H1 (cell line): ENCODE measurements around the gene PARD3. TPM values are rescaled to one million over a fixed set of nuclear protein-coding genes. Genes with fewer than 3 reads are reported as not detected.

Experiments used
- CTCF ChIA-PET: fragments of 300-600 bp; sonication (Branson Sonifier 250); formaldehyde crosslinking; loops from one replicate; lab custom pipeline; 2021; ENCODE audit not compliant: partially characterized antibody; lab: Charles Lee
- POLR2A ChIA-PET: fragments of 300-600 bp; sonication (Branson Sonifier 250); formaldehyde crosslinking; loops from one replicate; lab custom pipeline; 2021; ENCODE audit warnings: inconsistent platforms; ENCODE audit not compliant: partially characterized antibody; lab: Charles Lee
- DNase-seq, 2 experiments: peaks; one replicate each; pipeline versions ENCODE4 v3.0.0 to v3.0.0-alpha.2; 2010 to 2022; ENCODE audit warnings: low spot score in 2 of 2, low read depth in 1 of 2, mixed read lengths in 1 of 2
- FAIRE-seq: peaks from 2 replicates; lab custom pipeline; 2011; peaks lifted over from hg19 to GRCh38; lab: Jason Lieb, UNC
- H2AFZ ChIP-seq: 2 replicates; pipeline ENCODE4 v1.8.1; 2012; ENCODE audit warnings: low read length, inconsistent platforms
- H2AK5ac ChIP-seq: 2 replicates; pipeline ENCODE4 v1.6.1; 2013; ENCODE audit warnings: low read depth, low read length
- H2BK120ac ChIP-seq: replicated peaks from 2 replicates; pipeline ENCODE3; 2013; ENCODE audit warnings: low read depth, low read length, inconsistent platforms
- H2BK12ac ChIP-seq: 2 replicates; pipeline ENCODE4 v1.6.1; 2013; ENCODE audit warnings: low read depth, low read length
- H2BK15ac ChIP-seq: 2 replicates; pipeline ENCODE4 v1.6.1; 2013; ENCODE audit warnings: low read length
- H2BK20ac ChIP-seq: 2 replicates; pipeline ENCODE4 v1.6.1; 2013; ENCODE audit warnings: low read length
- H2BK5ac ChIP-seq: 2 replicates; pipeline ENCODE4 v1.6.1; 2013; ENCODE audit warnings: low read depth, low read length
- H3K14ac ChIP-seq: 2 replicates; pipeline ENCODE4 v1.6.1; 2013; ENCODE audit warnings: inconsistent platforms; ENCODE audit not compliant: insufficient read length
- H3K18ac ChIP-seq: 2 replicates; pipeline ENCODE4 v1.6.1; 2013; ENCODE audit warnings: low read length; ENCODE audit errors: extremely low read depth
- H3K23ac ChIP-seq: 2 replicates; pipeline ENCODE4 v1.6.1; 2013; ENCODE audit warnings: inconsistent platforms; ENCODE audit not compliant: insufficient read length
- H3K23me2 ChIP-seq: 2 replicates; pipeline ENCODE4 v1.6.1; 2013; ENCODE audit warnings: low read depth, low read length
- H3K27ac ChIP-seq: 2 replicates; pipeline ENCODE4 v1.6.1; 2011; ENCODE audit warnings: low read depth, low read length, inconsistent platforms
- H3K27me3 ChIP-seq, 4 experiments: replicated peaks in 1 of 4; 1 replicate in 1 of 4; 2 replicates in 3 of 4; pipeline versions ENCODE4 v1.6.1 to v1.8.1; 2011 to 2013; ENCODE audit warnings: low read length in 3 of 4, mild to moderate bottlenecking in 3 of 4, inconsistent platforms in 2 of 4, mixed read lengths in 2 of 4, moderate library complexity in 1 of 4; ENCODE audit not compliant: control insufficient read depth in 3 of 4, insufficient read depth in 3 of 4; ENCODE audit errors: extremely low read depth in 1 of 4
- H3K36me3 ChIP-seq, 4 experiments: 2 replicates each; pipeline versions ENCODE4 v1.6.1 to v1.8.1; 2011 to 2013; ENCODE audit warnings: mild to moderate bottlenecking in 4 of 4, low read length in 3 of 4, moderate library complexity in 2 of 4, control low read depth in 1 of 4, inconsistent platforms in 1 of 4; ENCODE audit not compliant: insufficient read depth in 4 of 4, control insufficient read depth in 2 of 4
- H3K4ac ChIP-seq: replicated peaks from 2 replicates; pipeline ENCODE3; 2013; ENCODE audit warnings: low read length, low read depth, mixed read lengths, inconsistent platforms; ENCODE audit not compliant: insufficient read length
- H3K4me1 ChIP-seq, 4 experiments: replicated peaks in 1 of 4; 1 replicate in 1 of 4; 2 replicates in 3 of 4; pipeline versions ENCODE4 v1.6.1 to v1.8.1; 2011 to 2013; ENCODE audit warnings: low read length in 3 of 4, inconsistent platforms in 2 of 4, mixed read lengths in 1 of 4; ENCODE audit not compliant: insufficient read depth in 4 of 4, control insufficient read depth in 3 of 4
- H3K4me2 ChIP-seq, 2 experiments: 2 replicates each; pipeline versions ENCODE4 v1.6.1 to v1.8.1; 2011 to 2013; ENCODE audit warnings: low read depth in 2 of 2, low read length in 2 of 2, control low read depth in 1 of 2, inconsistent platforms in 1 of 2, mild to moderate bottlenecking in 1 of 2; ENCODE audit not compliant: insufficient read depth in 1 of 2
- H3K4me3 ChIP-seq, 4 experiments: fragments of 200-600, 300-600 bp in 1 of 4; sonication (generic), shearing (Covaris generic), sonication (Bioruptor Twin) in 1 of 4; 2 replicates each; pipeline versions ENCODE4 v1.5.1 to v1.8.1; 2011 to 2016; ENCODE audit warnings: low read length in 4 of 4, low read depth in 3 of 4, control low read depth in 2 of 4, inconsistent platforms in 2 of 4, mild to moderate bottlenecking in 2 of 4, mixed read lengths in 1 of 4, moderate library complexity in 1 of 4; ENCODE audit not compliant: insufficient read depth in 2 of 4; ENCODE audit errors: extremely low read depth in 1 of 4
- H3K56ac ChIP-seq: replicated peaks from 2 replicates; pipeline ENCODE3; 2013; ENCODE audit warnings: low read depth, mild to moderate bottlenecking, mixed read lengths, low read length, inconsistent platforms; ENCODE audit not compliant: insufficient read length
- H3K79me1 ChIP-seq: 2 replicates; pipeline ENCODE4 v1.6.1; 2013; ENCODE audit warnings: low read depth, low read length, control low read depth
- H3K79me2 ChIP-seq, 2 experiments: 2 replicates each; pipeline versions ENCODE4 v1.6.1 to v1.8.1; 2012 to 2013; ENCODE audit warnings: low read length in 2 of 2, mild to moderate bottlenecking in 2 of 2, inconsistent platforms in 1 of 2; ENCODE audit not compliant: insufficient read depth in 2 of 2, control insufficient read depth in 1 of 2
- H3K9ac ChIP-seq, 4 experiments: replicated peaks in 1 of 4; 1 replicate in 1 of 4; 2 replicates in 3 of 4; pipeline versions ENCODE4 v1.6.1 to v1.8.1; 2011 to 2013; ENCODE audit warnings: low read depth in 3 of 4, low read length in 3 of 4, control low read depth in 2 of 4, mild to moderate bottlenecking in 2 of 4, moderate library complexity in 2 of 4, inconsistent platforms in 1 of 4; ENCODE audit errors: extremely low read depth in 1 of 4
- H3K9me3 ChIP-seq, 2 experiments: 2 replicates each; pipeline versions ENCODE4 v1.6.1 to v1.8.1; 2012 to 2013; ENCODE audit warnings: mild to moderate bottlenecking in 2 of 2, moderate library complexity in 2 of 2, control low read depth in 1 of 2, inconsistent platforms in 1 of 2, low read depth in 1 of 2, low read length in 1 of 2, mixed read lengths in 1 of 2; ENCODE audit not compliant: insufficient read depth in 2 of 2
- H4K20me1 ChIP-seq, 2 experiments: replicated peaks in 1 of 2; 2 replicates each; pipeline versions ENCODE3 to v1.8.1; 2011 to 2013; ENCODE audit warnings: inconsistent platforms in 2 of 2, low read length in 2 of 2, mild to moderate bottlenecking in 1 of 2; ENCODE audit not compliant: insufficient read depth in 2 of 2, control insufficient read depth in 1 of 2
- H4K5ac ChIP-seq: 2 replicates; pipeline ENCODE4 v1.6.1; 2013; ENCODE audit warnings: low read length, low read depth, mixed read lengths, inconsistent platforms; ENCODE audit not compliant: insufficient read length
- H4K8ac ChIP-seq: 2 replicates; pipeline ENCODE4 v1.8.0; 2013; ENCODE audit warnings: mild to moderate bottlenecking, moderate library complexity, low read length, inconsistent platforms; ENCODE audit not compliant: insufficient read depth; ENCODE audit errors: extremely low read depth
- H4K91ac ChIP-seq: replicated peaks from 2 replicates; pipeline ENCODE3; 2013; ENCODE audit warnings: low read length, mixed read lengths, inconsistent platforms; ENCODE audit not compliant: insufficient read length
- CREB1 ChIP-seq: IDR thresholded peaks from 2 replicates; pipeline ENCODE4 v1.6.1; 2012; ENCODE audit warnings: inconsistent platforms
- KDM4A ChIP-seq: IDR thresholded peaks from one replicate; pipeline ENCODE4 v1.7.1; 2012; ENCODE audit warnings: low read depth, mild to moderate bottlenecking, moderate library complexity, low read length, inconsistent platforms; ENCODE audit not compliant: severe bottlenecking
- NANOG ChIP-seq: IDR thresholded peaks from 2 replicates; pipeline ENCODE4 v1.6.1; 2011; ENCODE audit warnings: low read length, low read depth, mild to moderate bottlenecking, inconsistent platforms; ENCODE audit not compliant: insufficient read depth, poor library complexity, severe bottlenecking
- POLR2A ChIP-seq, 2 experiments: IDR thresholded peaks; 1 replicate in 1 of 2; 2 replicates in 1 of 2; pipeline ENCODE4 v1.6.1; 2011; ENCODE audit warnings: low read depth in 2 of 2, low read length in 2 of 2, mild to moderate bottlenecking in 2 of 2; ENCODE audit errors: control extremely low read depth in 1 of 2
- RAD21 ChIP-seq, 2 experiments: IDR thresholded peaks in 1 of 2; conservative IDR thresholded peaks in 1 of 2; 2 replicates each; pipeline ENCODE4 v1.6.1; 2011; ENCODE audit warnings: low read depth in 2 of 2, low read length in 2 of 2, improper control_type of control experiment in 1 of 2, inconsistent platforms in 1 of 2, mild to moderate bottlenecking in 1 of 2, moderate library complexity in 1 of 2
- SIN3A ChIP-seq, 2 experiments: IDR thresholded peaks in 1 of 2; conservative IDR thresholded peaks in 1 of 2; 2 replicates each; pipeline ENCODE4 v1.6.1; 2011 to 2012; ENCODE audit warnings: low read length in 2 of 2, improper control_type of control experiment in 1 of 2, low read depth in 1 of 2, mild to moderate bottlenecking in 1 of 2
- SP1 ChIP-seq: IDR thresholded peaks from 2 replicates; pipeline ENCODE4 v1.6.1; 2011; ENCODE audit warnings: low read depth, low read length
- SUZ12 ChIP-seq: fragments of 200-600 bp; sonication (generic); IDR thresholded peaks from 2 replicates; pipeline ENCODE4 v1.6.1; 2012; ENCODE audit warnings: mild to moderate bottlenecking, inconsistent platforms, low read length, moderate library complexity, mixed read lengths
- TEAD4 ChIP-seq: IDR thresholded peaks from 2 replicates; pipeline ENCODE4 v1.6.1; 2012; ENCODE audit warnings: low read depth, low read length, inconsistent platforms, mixed read lengths
- YY1 ChIP-seq: IDR thresholded peaks from 2 replicates; pipeline ENCODE4 v1.6.1; 2011; ENCODE audit warnings: low read depth, mild to moderate bottlenecking, low read length
- WGBS, 2 experiments: shearing (Covaris generic) in 1 of 2; methylation state at CpG; one replicate each; pipeline versions ENCODE4 v1.1.6 to v1.1.7; 2013 to 2015; ENCODE audit warnings: low lambda C conversion rate in 2 of 2, mixed read lengths in 2 of 2, inconsistent platforms in 1 of 2, low coverage in 1 of 2, missing lambda C conversion rate in 1 of 2; ENCODE audit not compliant: insufficient replicate concordance in 2 of 2, insufficient coverage in 1 of 2, insufficient read length in 1 of 2; ENCODE audit errors: extremely low coverage in 1 of 2, missing lambda C conversion rate in 1 of 2; 5-methylcytosine and 5-hydroxymethylcytosine counted together
- polyA plus RNA-seq, 7 experiments: library from polyadenylated mRNA; depleted of rRNA in 3 of 7; stranded (reverse) in 5 of 7; unstranded in 2 of 7; fragments of >200 nt in 5 of 7; fragments of 200-250 nt in 2 of 7; gene quantifications; 1 replicate in 5 of 7; 2 replicates in 1 of 7; 4 replicates in 1 of 7; pipeline versions ENCODE4 v1.2.1 to v1.2.3, GENCODE V29; 2011 to 2013; ENCODE audit warnings: missing spikeins in 2 of 7, mixed read lengths in 2 of 7
- total RNA-seq: library from RNA; stranded (reverse); fragmentation: NEBNext Ultra II Directional; extraction: Animal tissue kit (Norgen Biotek cat#: 25700); gene quantifications from 2 replicates; pipeline ENCODE4 v1.2.1, GENCODE V29; 2021
- TF ChIP-seq, protein P1 (sequence below), 3 experiments: IDR thresholded peaks; 1 replicate in 2 of 3; 2 replicates in 1 of 3; pipeline versions ENCODE4 v1.5.1 to v1.6.1; 2011; ENCODE audit warnings: low read length in 3 of 3, mild to moderate bottlenecking in 3 of 3, inconsistent platforms in 2 of 3, low read depth in 1 of 3, moderate library complexity in 1 of 3; ENCODE audit not compliant: insufficient read depth in 1 of 3; ENCODE audit errors: control extremely low read depth in 1 of 3

The PARD3 gene
- total and polyA plus RNA-seq, 2 of the 8 experiments (the other 6 are each of a cell fraction or from before 2014, with no cell fraction given) = 19.7 to 49.1 TPM

DNA sequence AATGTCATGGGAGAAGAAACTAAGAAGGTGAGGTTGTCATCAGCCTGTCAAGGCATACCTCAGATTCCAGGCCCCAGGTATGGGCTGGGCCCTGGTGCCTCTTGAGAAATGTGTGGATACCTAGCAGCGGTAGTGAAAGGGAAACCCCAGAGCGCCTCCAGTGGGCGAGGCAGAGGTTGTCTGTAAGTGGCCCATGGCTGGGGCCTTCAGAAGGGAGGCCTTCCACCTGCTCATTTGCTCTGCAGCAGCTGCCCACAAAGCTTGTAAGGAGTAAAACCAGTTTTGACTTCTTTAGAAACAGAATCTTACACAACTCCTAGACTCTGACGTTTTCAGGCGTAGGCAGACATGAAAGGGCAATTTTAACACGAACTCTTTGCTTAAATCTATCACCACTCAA lies 509.9 kb downstream of the PARD3 start:
- H3K9me3 ChIP-seq = no peaks in the 10 kb centered on the region
- H2BK15ac ChIP-seq = no peak overlapping the region
- H4K91ac ChIP-seq = no peak overlapping the region
- no peak overlapping the region for H3K23ac ChIP-seq
- no peaks in the 10 kb centered on the region for H3K79me2 ChIP-seq
- H3K4me3 ChIP-seq = no peak overlapping the region
- WGBS, 2 experiments = 23% methylated on average over 6 of the region's 6 CpGs; no CpG with 5 or more reads in 1 of the 2 experiments
- H2AK5ac ChIP-seq = no peak overlapping the region
- no peak overlapping the region for H3K18ac ChIP-seq
- no peak overlapping the region for H3K27ac ChIP-seq
- POLR2A ChIA-PET = no interaction called here
- no peak overlapping the region for H3K14ac ChIP-seq
- H3K4me1 ChIP-seq = no peaks in the 10 kb centered on the region; a peak in 1 of 7 replicates
- no peak overlapping the region for H3K4me2 ChIP-seq
- no peaks in the 10 kb centered on the region; the same call in 1 of the 2 replicates for H3K23me2 ChIP-seq
- no peak overlapping the region for H4K5ac ChIP-seq
- no peak overlapping the region; the same call in 1 of the 2 replicates for H2BK5ac ChIP-seq
- H4K8ac ChIP-seq = no peak overlapping the region
- H3K9ac ChIP-seq = no peak overlapping the region
- H4K20me1 ChIP-seq = no peaks in the 10 kb centered on the region
- H3K56ac ChIP-seq = no peak overlapping the region
- H3K27me3 ChIP-seq = no peaks in the 10 kb centered on the region
- no peak overlapping the region for H2BK120ac ChIP-seq
- DNase-seq (peak; percentile 72 to 80), FAIRE-seq (peak; percentile 91)
- H2BK20ac ChIP-seq = no peak overlapping the region
- no peaks in the 10 kb centered on the region for H3K36me3 ChIP-seq
- CTCF ChIA-PET = interaction anchor here (0.8 to 1.6 kb wide), 16 partner anchors 8 to 1446 kb away, joined by 3 to 7 read pairs (median 3); no protein-coding TSS in a partner anchor
- no peak overlapping the region for H2AFZ ChIP-seq
- H2BK12ac ChIP-seq = no peak overlapping the region
- no peaks in the 10 kb centered on the region for H3K79me1 ChIP-seq
- H3K4ac ChIP-seq = no peak overlapping the region
- TF ChIP-seq SIN3A (conservative IDR thresholded peaks at IDR 0.05 in 1 of 2, IDR thresholded peaks at IDR 0.05 in 1 of 2; ENCODE audit: low read depth in 1 of 2, low read length in 2 of 2) (0 out of 4 replicates have a peak, but pooled peaks have one; percentile 23 to 34), POLR2A (IDR thresholded peaks at IDR 0.05; ENCODE audit: control extremely low read depth in 1 of 2, low read depth in 2 of 2, low read length in 2 of 2) (no peak), KDM4A (no peak), RAD21 (IDR thresholded peaks at IDR 0.05 in 1 of 2, conservative IDR thresholded peaks at IDR 0.05 in 1 of 2; ENCODE audit: low read depth in 2 of 2, low read length in 2 of 2) (peak; percentile 80 to 85), CREB1 (0 out of 2 replicates have a peak, but pooled peaks have one; percentile 8), SUZ12 (no peak), YY1 (0 out of 2 replicates have a peak, but pooled peaks have one; percentile 17), TEAD4 (peak; percentile 93), SP1 (0 out of 2 replicates have a peak, but pooled peaks have one; percentile 16), NANOG (peak; percentile 17)
- TF ChIP-seq, protein P1, sequence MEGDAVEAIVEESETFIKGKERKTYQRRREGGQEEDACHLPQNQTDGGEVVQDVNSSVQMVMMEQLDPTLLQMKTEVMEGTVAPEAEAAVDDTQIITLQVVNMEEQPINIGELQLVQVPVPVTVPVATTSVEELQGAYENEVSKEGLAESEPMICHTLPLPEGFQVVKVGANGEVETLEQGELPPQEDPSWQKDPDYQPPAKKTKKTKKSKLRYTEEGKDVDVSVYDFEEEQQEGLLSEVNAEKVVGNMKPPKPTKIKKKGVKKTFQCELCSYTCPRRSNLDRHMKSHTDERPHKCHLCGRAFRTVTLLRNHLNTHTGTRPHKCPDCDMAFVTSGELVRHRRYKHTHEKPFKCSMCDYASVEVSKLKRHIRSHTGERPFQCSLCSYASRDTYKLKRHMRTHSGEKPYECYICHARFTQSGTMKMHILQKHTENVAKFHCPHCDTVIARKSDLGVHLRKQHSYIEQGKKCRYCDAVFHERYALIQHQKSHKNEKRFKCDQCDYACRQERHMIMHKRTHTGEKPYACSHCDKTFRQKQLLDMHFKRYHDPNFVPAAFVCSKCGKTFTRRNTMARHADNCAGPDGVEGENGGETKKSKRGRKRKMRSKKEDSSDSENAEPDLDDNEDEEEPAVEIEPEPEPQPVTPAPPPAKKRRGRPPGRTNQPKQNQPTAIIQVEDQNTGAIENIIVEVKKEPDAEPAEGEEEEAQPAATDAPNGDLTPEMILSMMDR (IDR thresholded peaks at IDR 0.05; ENCODE audit: control extremely low read depth in 1 of 3, insufficient read depth in 1 of 3, low read depth in 1 of 3, low read length in 3 of 3) = peak; percentile 75 to 87 (median 82)
